HepG2 (cell line): ENCODE data around the gene SLCO2A1. TPM values are rescaled to one million over a fixed set of nuclear protein-coding genes. Genes with fewer than 3 reads are reported as not detected.

ENCODE experiments used
- ATAC-seq: fragments of 200-7000 bp; cut with Tn5 transposase; 3 replicates; pipeline ENCODE4 v1.9.1; 2020; ENCODE audit warnings: mild to moderate bottlenecking, moderate library complexity
- BruUV-seq: library from RNA; stranded (reverse); fragments of 400-500 nt; replicated peaks from 2 replicates; lab custom pipeline; 2021; lab: Mats Ljungman, UMichigan
- CTCF ChIA-PET: fragments of 300-600 bp; formaldehyde crosslinking; extraction: SDS; loops from one replicate; lab custom pipeline; 2021; ENCODE audit warnings: low total read pairs, inconsistent platforms, low intra/inter-chr PET ratio; lab: Yijun Ruan, JAX
- POLR2A ChIA-PET: fragments of 350-600 bp; sonication (Branson Sonifier 250); formaldehyde crosslinking; loops from one replicate; lab custom pipeline; 2020; ENCODE audit warnings: antibody characterized with exemption, inconsistent platforms; lab: Yijun Ruan, JAX
- DNase-seq: peaks from one replicate; pipeline ENCODE4 v3.0.0-alpha.2; 2015; ENCODE audit warnings: low spot score
- FAIRE-seq: peaks from 3 replicates; lab custom pipeline; 2011; peaks lifted over from hg19 to GRCh38; lab: Jason Lieb, UNC
- H2AFZ ChIP-seq: one replicate; pipeline ENCODE4 v1.6.1; 2011; ENCODE audit warnings: low read length, inconsistent platforms
- H3K27ac ChIP-seq: fragments of 300-600 bp; 3 replicates; pipeline ENCODE4 v1.8.0; 2011; ENCODE audit warnings: mixed run types, mild to moderate bottlenecking, mixed read lengths, low read length, inconsistent platforms; ENCODE audit not compliant: insufficient read depth; ENCODE audit errors: extremely low read length
- H3K27me3 ChIP-seq, 2 experiments: fragments of 200-600 bp in 1 of 2; 2 replicates in 1 of 2; 3 replicates in 1 of 2; pipeline versions ENCODE4 v1.6.0 to v1.8.0; 2011; ENCODE audit warnings: low read length in 2 of 2, mild to moderate bottlenecking in 2 of 2, moderate library complexity in 2 of 2, inconsistent platforms in 1 of 2; ENCODE audit not compliant: insufficient read depth in 2 of 2, control insufficient read depth in 1 of 2
- H3K36me3 ChIP-seq, 2 experiments: fragments of 200-600 bp in 1 of 2; replicated peaks in 1 of 2; 2 replicates in 1 of 2; 3 replicates in 1 of 2; pipeline versions ENCODE4 v1.5.1 to v1.8.0; 2011; ENCODE audit warnings: low read length in 2 of 2, inconsistent platforms in 1 of 2; ENCODE audit not compliant: insufficient read depth in 2 of 2, control insufficient read depth in 1 of 2
- H3K4me1 ChIP-seq: 2 replicates; pipeline ENCODE4 v1.5.1; 2012; ENCODE audit warnings: low read length, inconsistent platforms; ENCODE audit not compliant: insufficient read depth
- H3K4me2 ChIP-seq: 2 replicates; pipeline ENCODE4 v1.6.0; 2011; ENCODE audit warnings: low read depth, low read length, inconsistent platforms
- H3K4me3 ChIP-seq, 3 experiments: fragments of 200-600 bp in 1 of 3; sonication (generic), shearing (Covaris generic) in 1 of 3; replicated peaks in 1 of 3; 2 replicates each; pipeline ENCODE4 v1.5.1; 2011 to 2016; ENCODE audit warnings: low read length in 3 of 3, inconsistent platforms in 2 of 3, low read depth in 2 of 3, mild to moderate bottlenecking in 2 of 3, control low read depth in 1 of 3, mixed read lengths in 1 of 3; ENCODE audit not compliant: insufficient read depth in 1 of 3
- H3K79me2 ChIP-seq: one replicate; pipeline ENCODE4 v1.6.1; 2011; ENCODE audit warnings: low read length, inconsistent platforms; ENCODE audit not compliant: insufficient read depth
- H3K9ac ChIP-seq: 2 replicates; pipeline ENCODE4 v1.6.0; 2011; ENCODE audit warnings: mild to moderate bottlenecking, low read depth, low read length, inconsistent platforms; ENCODE audit not compliant: insufficient read depth
- H3K9me3 ChIP-seq: 2 replicates; pipeline ENCODE4 v1.5.1; 2012; ENCODE audit warnings: mild to moderate bottlenecking, low read length
- H4K20me1 ChIP-seq: 2 replicates; pipeline ENCODE4 v1.6.0; 2011; ENCODE audit warnings: inconsistent platforms, mild to moderate bottlenecking, low read length, moderate library complexity; ENCODE audit not compliant: insufficient read depth
- ATM ChIP-seq: fragments of 450-650 bp; IDR thresholded peaks from 2 replicates; pipeline ENCODE4 v1.7.1; 2017; ENCODE audit warnings: mild to moderate bottlenecking, borderline replicate concordance
- DRAP1 ChIP-seq: IDR thresholded peaks from 2 replicates; pipeline ENCODE4 v1.6.1; 2016; ENCODE audit warnings: missing genetic modification reagents, missing compliant biosample characterization
- GMEB2 ChIP-seq: IDR thresholded peaks from 2 replicates; pipeline ENCODE4 v1.6.1; 2016; ENCODE audit warnings: missing biosample characterization, missing genetic modification reagents, low read depth
- JUNB ChIP-seq: sonication (generic); formaldehyde crosslinking; IDR thresholded peaks from 2 replicates; pipeline ENCODE4 v1.8.0; 2022; ENCODE audit warnings: missing genetic modification reagents, mild to moderate bottlenecking, borderline replicate concordance
- KLF13 ChIP-seq: sonication (generic); formaldehyde crosslinking; IDR thresholded peaks from 2 replicates; pipeline ENCODE4 v1.4.0; 2020; ENCODE audit warnings: mild to moderate bottlenecking, missing genetic modification reagents
- POLR2AphosphoS2 ChIP-seq: IDR thresholded peaks from 2 replicates; pipeline ENCODE4 v1.6.1; 2011; ENCODE audit warnings: low read depth, low read length, improper control_type of control experiment
- RBM39 ChIP-seq: fragments of 200-400 bp; formaldehyde crosslinking; IDR thresholded peaks from one replicate; pipeline ENCODE4 v1.6.1; 2018; ENCODE audit warnings: antibody characterized with exemption, mild to moderate bottlenecking, low read depth, low read length; ENCODE audit not compliant: poor library complexity, severe bottlenecking
- RXRA ChIP-seq: sonication (generic); formaldehyde crosslinking; IDR thresholded peaks from 2 replicates; pipeline ENCODE4 v1.5.1; 2020; ENCODE audit warnings: missing genetic modification reagents
- ZNF20 ChIP-seq: sonication (generic); formaldehyde crosslinking; IDR thresholded peaks from 2 replicates; pipeline ENCODE4 v1.4.0; 2020; ENCODE audit warnings: mild to moderate bottlenecking, moderate library complexity, missing genetic modification reagents
- ZNF207 ChIP-seq: fragments of 450-650 bp; IDR thresholded peaks from 2 replicates; pipeline ENCODE4 v1.6.1; 2016; ENCODE audit warnings: antibody characterized with exemption, borderline replicate concordance
- ZNF460 ChIP-seq: sonication (generic); formaldehyde crosslinking; IDR thresholded peaks from 2 replicates; pipeline ENCODE4 v1.5.1; 2020; ENCODE audit warnings: missing genetic modification reagents, mild to moderate bottlenecking, borderline replicate concordance
- ZNF607 ChIP-seq: sonication (generic); formaldehyde crosslinking; IDR thresholded peaks from 2 replicates; pipeline ENCODE4 v1.5.1; 2020; ENCODE audit warnings: missing genetic modification reagents, mild to moderate bottlenecking, borderline replicate concordance
- ZSCAN20 ChIP-seq: sonication (generic); formaldehyde crosslinking; IDR thresholded peaks from 2 replicates; pipeline ENCODE4 v1.4.0; 2020; ENCODE audit warnings: missing genetic modification reagents, mild to moderate bottlenecking, borderline replicate concordance
- WGBS: methylation state at CpG from one replicate; pipeline ENCODE4 v1.1.6; 2017; ENCODE audit warnings: low lambda C conversion rate; 5-methylcytosine and 5-hydroxymethylcytosine counted together
- in situ Hi-C: cut with HindIII; loops from 2 replicates; pipeline ENCODE4 v1.10.0; 2017; ENCODE audit warnings: low pct_unique_long_range_greater_than_20kb; ENCODE audit not compliant: extremely low pct_ligation_motif_present
- intact Hi-C: fragments of 100-400 bp; cut with micrococcal nuclease; formaldehyde crosslinking; loops from one replicate; pipeline ENCODE4 v1.10.0; 2022; ENCODE audit not compliant: unreplicated experiment
- polyA plus RNA-seq, 8 experiments: library from polyadenylated mRNA; depleted of rRNA in 3 of 8; stranded (reverse) in 7 of 8; unstranded in 1 of 8; fragments of >200 nt; fragmentation: Illumina TruSeq in 4 of 8; extraction: Trizol in 4 of 8; gene quantifications; 2 replicates each; pipeline versions ENCODE4 v1.2.1 to v1.2.3, GENCODE V29; 2011 to 2016; ENCODE audit warnings: low read depth in 4 of 8, missing spikeins in 1 of 8, mixed read lengths in 1 of 8; ENCODE audit not compliant: insufficient read depth in 1 of 8
- total RNA-seq, 5 experiments: library from RNA; depleted of rRNA; stranded (reverse); fragments of >200 nt; fragmentation: Illumina TruSeq; extraction: Trizol; gene quantifications; 2 replicates each; pipeline ENCODE4 v1.2.3, GENCODE V29; 2016; ENCODE audit warnings: low read depth in 1 of 5
- TF ChIP-seq, protein P1 (sequence below), 2 experiments: fragments of 450-650 bp in 1 of 2; sonication (generic) in 1 of 2; formaldehyde crosslinking in 1 of 2; IDR thresholded peaks; 2 replicates each; pipeline versions ENCODE4 v1.6.1 to v1.8.0; 2016 to 2022; ENCODE audit warnings: antibody characterized with exemption in 1 of 2, mild to moderate bottlenecking in 1 of 2, missing genetic modification reagents in 1 of 2

The SLCO2A1 gene
- total and polyA plus RNA-seq, 2 of the 13 experiments (the other 11 are each of a cell fraction or from before 2014, with no cell fraction given): 0.04 TPM; not detected in 1

- no TSS peak for BruUV-seq
- WGBS: 9% methylated on average over 2 of the region's 2 CpGs
- H3K4me1 ChIP-seq: no peaks in the 10 kb centered on the region
- H2AFZ ChIP-seq: no peak overlapping the region
- DNase-seq: no peak
- intact Hi-C loops: no loop called here
- H3K4me2 ChIP-seq: no peak overlapping the region
- peaks cover 0 to 23% of the 10 kb centered on the region in 2 experiments; a peak in 2 of 5 replicates for H3K27me3 ChIP-seq
- H3K79me2 ChIP-seq: no peaks in the 10 kb centered on the region
- POLR2A ChIA-PET: no interaction called here
- H3K27ac ChIP-seq: no peak overlapping the region
- no peak overlapping the region for H3K9ac ChIP-seq
- no peaks in the 10 kb centered on the region for H3K36me3 ChIP-seq
- CTCF ChIA-PET: no interaction called here
- FAIRE-seq: no peak
- in situ Hi-C loops: no loop called here
- ATAC-seq: no peak
- H3K9me3 ChIP-seq: no peaks in the 10 kb centered on the region
- H3K4me3 ChIP-seq: no peak overlapping the region
- no peaks in the 10 kb centered on the region for H4K20me1 ChIP-seq
- TF ChIP-seq POLR2AphosphoS2: no peak
- no peak for TF ChIP-seq ZNF607
- TF ChIP-seq JUNB: no peak
- TF ChIP-seq, protein P1, sequence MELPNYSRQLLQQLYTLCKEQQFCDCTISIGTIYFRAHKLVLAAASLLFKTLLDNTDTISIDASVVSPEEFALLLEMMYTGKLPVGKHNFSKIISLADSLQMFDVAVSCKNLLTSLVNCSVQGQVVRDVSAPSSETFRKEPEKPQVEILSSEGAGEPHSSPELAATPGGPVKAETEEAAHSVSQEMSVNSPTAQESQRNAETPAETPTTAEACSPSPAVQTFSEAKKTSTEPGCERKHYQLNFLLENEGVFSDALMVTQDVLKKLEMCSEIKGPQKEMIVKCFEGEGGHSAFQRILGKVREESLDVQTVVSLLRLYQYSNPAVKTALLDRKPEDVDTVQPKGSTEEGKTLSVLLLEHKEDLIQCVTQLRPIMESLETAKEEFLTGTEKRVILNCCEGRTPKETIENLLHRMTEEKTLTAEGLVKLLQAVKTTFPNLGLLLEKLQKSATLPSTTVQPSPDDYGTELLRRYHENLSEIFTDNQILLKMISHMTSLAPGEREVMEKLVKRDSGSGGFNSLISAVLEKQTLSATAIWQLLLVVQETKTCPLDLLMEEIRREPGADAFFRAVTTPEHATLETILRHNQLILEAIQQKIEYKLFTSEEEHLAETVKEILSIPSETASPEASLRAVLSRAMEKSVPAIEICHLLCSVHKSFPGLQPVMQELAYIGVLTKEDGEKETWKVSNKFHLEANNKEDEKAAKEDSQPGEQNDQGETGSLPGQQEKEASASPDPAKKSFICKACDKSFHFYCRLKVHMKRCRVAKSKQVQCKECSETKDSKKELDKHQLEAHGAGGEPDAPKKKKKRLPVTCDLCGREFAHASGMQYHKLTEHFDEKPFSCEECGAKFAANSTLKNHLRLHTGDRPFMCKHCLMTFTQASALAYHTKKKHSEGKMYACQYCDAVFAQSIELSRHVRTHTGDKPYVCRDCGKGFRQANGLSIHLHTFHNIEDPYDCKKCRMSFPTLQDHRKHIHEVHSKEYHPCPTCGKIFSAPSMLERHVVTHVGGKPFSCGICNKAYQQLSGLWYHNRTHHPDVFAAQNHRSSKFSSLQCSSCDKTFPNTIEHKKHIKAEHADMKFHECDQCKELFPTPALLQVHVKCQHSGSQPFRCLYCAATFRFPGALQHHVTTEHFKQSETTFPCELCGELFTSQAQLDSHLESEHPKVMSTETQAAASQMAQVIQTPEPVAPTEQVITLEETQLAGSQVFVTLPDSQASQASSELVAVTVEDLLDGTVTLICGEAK (IDR thresholded peaks at IDR 0.05): no peak
- TF ChIP-seq, protein P1 (CRISPR knock-in tag; IDR thresholded peaks at IDR 0.05): no peak
- no peak for TF ChIP-seq ATM
- TF ChIP-seq ZSCAN20: no peak
- no peak for TF ChIP-seq ZNF20
- TF ChIP-seq GMEB2 (CRISPR knock-in tag): no peak
- TF ChIP-seq KLF13 (CRISPR knock-in tag): no peak
- no peak for TF ChIP-seq RBM39
- no peak for TF ChIP-seq ZNF460 (CRISPR knock-in tag)
- TF ChIP-seq ZNF207: no peak
- TF ChIP-seq DRAP1: no peak
- no peak for TF ChIP-seq RXRA (CRISPR knock-in tag)
Observed at GRCh38 chr3:133987948-133988484, 41.7 kb downstream of the SLCO2A1 start.
